Measurements from ENCODE around the gene LCLAT1.

Gene LCLAT1

DNA sequence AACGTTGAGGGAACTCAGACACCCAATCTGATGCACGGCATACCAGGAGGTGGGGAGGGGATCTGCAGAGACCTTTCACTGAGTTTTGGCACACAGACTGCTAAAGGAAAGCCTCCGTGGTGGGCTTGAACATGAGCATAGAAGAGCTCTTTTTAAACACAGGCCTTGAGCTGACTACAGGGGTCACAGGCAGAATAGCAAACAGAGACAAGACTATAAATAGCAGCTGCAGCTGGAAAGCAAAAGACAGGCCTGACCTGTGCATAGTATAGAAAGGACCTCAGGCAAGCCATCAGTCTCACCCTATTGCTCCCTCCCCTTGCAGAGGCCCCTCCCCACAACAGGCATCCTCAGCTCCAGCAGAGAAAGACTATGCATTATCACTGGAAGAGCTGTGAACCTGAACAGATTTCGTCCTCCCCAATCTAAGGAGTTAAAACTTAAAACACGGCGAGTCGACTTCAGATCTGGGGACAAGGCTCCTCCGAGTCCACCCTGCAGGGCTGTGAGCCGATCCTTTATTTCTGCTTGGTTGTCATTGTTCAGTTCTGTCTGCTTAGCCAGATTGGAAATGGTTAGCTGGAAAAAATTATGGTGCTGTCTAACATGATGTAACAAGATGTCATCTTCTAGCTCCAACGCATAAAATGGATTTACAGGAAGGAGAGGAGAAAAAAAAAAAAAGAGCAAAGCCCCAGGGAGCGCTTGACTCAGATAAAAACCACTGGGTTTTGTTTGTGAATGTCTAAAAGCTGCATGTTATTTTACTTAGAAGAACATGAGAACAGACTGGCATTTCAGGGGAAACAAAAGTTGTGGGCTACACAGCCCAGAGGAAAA is 25.2 kb upstream of the LCLAT1 start (continued):
- TF ChIP-seq ZNF354C (tag by site-specific recombination; IDR thresholded peaks at IDR 0.05; ENCODE audit: borderline replicate concordance, low read depth) (no peak), ZNF394 (tag by site-specific recombination; IDR thresholded peaks at IDR 0.05; ENCODE audit: borderline replicate concordance) (no peak), SP3 (tag by site-specific recombination; IDR thresholded peaks at IDR 0.05) (no peak), ZNF292 (tag by site-specific recombination; IDR thresholded peaks at IDR 0.05; ENCODE audit: borderline replicate concordance, low read depth) (no peak), TRIM28 (IDR thresholded peaks at IDR 0.05; ENCODE audit: borderline replicate concordance, low read length) (no peak), ZBTB48 (tag by site-specific recombination; IDR thresholded peaks at IDR 0.05) (no peak), ZSCAN23 (tag by site-specific recombination; IDR thresholded peaks at IDR 0.05) (no peak), ZNF366 (tag by site-specific recombination; conservative IDR thresholded peaks at IDR 0.05) (no peak), ZNF2 (tag by site-specific recombination; IDR thresholded peaks at IDR 0.05) (no peak), ZNF169 (tag by site-specific recombination; IDR thresholded peaks at IDR 0.05) (no peak), ZNF114 (tag by site-specific recombination; IDR thresholded peaks at IDR 0.05) (no peak), ZNF433 (tag by site-specific recombination; IDR thresholded peaks at IDR 0.05; ENCODE audit: low read depth) (no peak), ZEB2 (tag by site-specific recombination; IDR thresholded peaks at IDR 0.05) (peak; percentile 60; the same call in 1 of the 2 replicates), FEZF1 (tag by site-specific recombination; IDR thresholded peaks at IDR 0.05) (peak; percentile 94), ZBTB1 (tag by site-specific recombination; IDR thresholded peaks at IDR 0.05) (no peak), ZNF555 (tag by site-specific recombination; conservative IDR thresholded peaks at IDR 0.05) (no peak), ZFP69B (tag by site-specific recombination; IDR thresholded peaks at IDR 0.05) (no peak), IKZF3 (tag by site-specific recombination; IDR thresholded peaks at IDR 0.05) (no peak), ZNF223 (tag by site-specific recombination; IDR thresholded peaks at IDR 0.05) (no peak)
- TF ChIP-seq, protein P1, sequence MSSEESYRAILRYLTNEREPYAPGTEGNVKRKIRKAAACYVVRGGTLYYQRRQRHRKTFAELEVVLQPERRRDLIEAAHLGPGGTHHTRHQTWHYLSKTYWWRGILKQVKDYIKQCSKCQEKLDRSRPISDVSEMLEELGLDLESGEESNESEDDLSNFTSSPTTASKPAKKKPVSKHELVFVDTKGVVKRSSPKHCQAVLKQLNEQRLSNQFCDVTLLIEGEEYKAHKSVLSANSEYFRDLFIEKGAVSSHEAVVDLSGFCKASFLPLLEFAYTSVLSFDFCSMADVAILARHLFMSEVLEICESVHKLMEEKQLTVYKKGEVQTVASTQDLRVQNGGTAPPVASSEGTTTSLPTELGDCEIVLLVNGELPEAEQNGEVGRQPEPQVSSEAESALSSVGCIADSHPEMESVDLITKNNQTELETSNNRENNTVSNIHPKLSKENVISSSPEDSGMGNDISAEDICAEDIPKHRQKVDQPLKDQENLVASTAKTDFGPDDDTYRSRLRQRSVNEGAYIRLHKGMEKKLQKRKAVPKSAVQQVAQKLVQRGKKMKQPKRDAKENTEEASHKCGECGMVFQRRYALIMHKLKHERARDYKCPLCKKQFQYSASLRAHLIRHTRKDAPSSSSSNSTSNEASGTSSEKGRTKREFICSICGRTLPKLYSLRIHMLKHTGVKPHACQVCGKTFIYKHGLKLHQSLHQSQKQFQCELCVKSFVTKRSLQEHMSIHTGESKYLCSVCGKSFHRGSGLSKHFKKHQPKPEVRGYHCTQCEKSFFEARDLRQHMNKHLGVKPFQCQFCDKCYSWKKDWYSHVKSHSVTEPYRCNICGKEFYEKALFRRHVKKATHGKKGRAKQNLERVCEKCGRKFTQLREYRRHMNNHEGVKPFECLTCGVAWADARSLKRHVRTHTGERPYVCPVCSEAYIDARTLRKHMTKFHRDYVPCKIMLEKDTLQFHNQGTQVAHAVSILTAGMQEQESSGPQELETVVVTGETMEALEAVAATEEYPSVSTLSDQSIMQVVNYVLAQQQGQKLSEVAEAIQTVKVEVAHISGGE (tag by site-specific recombination; conservative IDR thresholded peaks at IDR 0.05; ENCODE audit: low read depth) = no peak
- TF ChIP-seq, protein P2, sequence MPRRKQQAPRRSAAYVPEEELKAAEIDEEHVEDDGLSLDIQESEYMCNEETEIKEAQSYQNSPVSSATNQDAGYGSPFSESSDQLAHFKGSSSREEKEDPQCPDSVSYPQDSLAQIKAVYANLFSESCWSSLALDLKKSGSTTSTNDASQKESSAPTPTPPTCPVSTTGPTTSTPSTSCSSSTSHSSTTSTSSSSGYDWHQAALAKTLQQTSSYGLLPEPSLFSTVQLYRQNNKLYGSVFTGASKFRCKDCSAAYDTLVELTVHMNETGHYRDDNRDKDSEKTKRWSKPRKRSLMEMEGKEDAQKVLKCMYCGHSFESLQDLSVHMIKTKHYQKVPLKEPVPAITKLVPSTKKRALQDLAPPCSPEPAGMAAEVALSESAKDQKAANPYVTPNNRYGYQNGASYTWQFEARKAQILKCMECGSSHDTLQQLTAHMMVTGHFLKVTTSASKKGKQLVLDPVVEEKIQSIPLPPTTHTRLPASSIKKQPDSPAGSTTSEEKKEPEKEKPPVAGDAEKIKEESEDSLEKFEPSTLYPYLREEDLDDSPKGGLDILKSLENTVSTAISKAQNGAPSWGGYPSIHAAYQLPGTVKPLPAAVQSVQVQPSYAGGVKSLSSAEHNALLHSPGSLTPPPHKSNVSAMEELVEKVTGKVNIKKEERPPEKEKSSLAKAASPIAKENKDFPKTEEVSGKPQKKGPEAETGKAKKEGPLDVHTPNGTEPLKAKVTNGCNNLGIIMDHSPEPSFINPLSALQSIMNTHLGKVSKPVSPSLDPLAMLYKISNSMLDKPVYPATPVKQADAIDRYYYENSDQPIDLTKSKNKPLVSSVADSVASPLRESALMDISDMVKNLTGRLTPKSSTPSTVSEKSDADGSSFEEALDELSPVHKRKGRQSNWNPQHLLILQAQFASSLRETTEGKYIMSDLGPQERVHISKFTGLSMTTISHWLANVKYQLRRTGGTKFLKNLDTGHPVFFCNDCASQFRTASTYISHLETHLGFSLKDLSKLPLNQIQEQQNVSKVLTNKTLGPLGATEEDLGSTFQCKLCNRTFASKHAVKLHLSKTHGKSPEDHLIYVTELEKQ (tag by site-specific recombination; IDR thresholded peaks at IDR 0.05; ENCODE audit: borderline replicate concordance) = no peak
- TF ChIP-seq, protein P3, sequence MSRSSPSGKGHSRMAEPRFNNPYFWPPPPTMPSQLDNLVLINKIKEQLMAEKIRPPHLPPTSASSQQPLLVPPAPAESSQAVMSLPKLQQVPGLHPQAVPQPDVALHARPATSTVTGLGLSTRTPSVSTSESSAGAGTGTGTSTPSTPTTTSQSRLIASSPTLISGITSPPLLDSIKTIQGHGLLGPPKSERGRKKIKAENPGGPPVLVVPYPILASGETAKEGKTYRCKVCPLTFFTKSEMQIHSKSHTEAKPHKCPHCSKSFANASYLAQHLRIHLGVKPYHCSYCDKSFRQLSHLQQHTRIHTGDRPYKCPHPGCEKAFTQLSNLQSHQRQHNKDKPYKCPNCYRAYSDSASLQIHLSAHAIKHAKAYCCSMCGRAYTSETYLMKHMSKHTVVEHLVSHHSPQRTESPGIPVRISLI (tag by site-specific recombination; IDR thresholded peaks at IDR 0.05) = no peak
- TF ChIP-seq, protein P4, sequence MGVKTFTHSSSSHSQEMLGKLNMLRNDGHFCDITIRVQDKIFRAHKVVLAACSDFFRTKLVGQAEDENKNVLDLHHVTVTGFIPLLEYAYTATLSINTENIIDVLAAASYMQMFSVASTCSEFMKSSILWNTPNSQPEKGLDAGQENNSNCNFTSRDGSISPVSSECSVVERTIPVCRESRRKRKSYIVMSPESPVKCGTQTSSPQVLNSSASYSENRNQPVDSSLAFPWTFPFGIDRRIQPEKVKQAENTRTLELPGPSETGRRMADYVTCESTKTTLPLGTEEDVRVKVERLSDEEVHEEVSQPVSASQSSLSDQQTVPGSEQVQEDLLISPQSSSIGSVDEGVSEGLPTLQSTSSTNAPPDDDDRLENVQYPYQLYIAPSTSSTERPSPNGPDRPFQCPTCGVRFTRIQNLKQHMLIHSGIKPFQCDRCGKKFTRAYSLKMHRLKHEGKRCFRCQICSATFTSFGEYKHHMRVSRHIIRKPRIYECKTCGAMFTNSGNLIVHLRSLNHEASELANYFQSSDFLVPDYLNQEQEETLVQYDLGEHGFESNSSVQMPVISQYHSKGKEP (tag by site-specific recombination; IDR thresholded peaks at IDR 0.05) = peak; percentile 45; the same call in 1 of the 2 replicates
- TF ChIP-seq, protein P5, sequence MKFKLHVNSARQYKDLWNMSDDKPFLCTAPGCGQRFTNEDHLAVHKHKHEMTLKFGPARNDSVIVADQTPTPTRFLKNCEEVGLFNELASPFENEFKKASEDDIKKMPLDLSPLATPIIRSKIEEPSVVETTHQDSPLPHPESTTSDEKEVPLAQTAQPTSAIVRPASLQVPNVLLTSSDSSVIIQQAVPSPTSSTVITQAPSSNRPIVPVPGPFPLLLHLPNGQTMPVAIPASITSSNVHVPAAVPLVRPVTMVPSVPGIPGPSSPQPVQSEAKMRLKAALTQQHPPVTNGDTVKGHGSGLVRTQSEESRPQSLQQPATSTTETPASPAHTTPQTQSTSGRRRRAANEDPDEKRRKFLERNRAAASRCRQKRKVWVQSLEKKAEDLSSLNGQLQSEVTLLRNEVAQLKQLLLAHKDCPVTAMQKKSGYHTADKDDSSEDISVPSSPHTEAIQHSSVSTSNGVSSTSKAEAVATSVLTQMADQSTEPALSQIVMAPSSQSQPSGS (tag by site-specific recombination; IDR thresholded peaks at IDR 0.05; ENCODE audit: low read depth) = peak; percentile 27; the same call in 1 of the 2 replicates
- TF ChIP-seq, protein P6, sequence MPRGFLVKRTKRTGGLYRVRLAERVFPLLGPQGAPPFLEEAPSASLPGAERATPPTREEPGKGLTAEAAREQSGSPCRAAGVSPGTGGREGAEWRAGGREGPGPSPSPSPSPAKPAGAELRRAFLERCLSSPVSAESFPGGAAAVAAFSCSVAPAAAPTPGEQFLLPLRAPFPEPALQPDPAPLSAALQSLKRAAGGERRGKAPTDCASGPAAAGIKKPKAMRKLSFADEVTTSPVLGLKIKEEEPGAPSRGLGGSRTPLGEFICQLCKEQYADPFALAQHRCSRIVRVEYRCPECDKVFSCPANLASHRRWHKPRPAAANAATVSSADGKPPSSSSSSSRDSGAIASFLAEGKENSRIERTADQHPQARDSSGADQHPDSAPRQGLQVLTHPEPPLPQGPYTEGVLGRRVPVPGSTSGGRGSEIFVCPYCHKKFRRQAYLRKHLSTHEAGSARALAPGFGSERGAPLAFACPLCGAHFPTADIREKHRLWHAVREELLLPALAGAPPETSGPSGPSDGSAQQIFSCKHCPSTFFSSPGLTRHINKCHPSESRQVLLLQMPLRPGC (tag by site-specific recombination; IDR thresholded peaks at IDR 0.05) = no peak

All from HEK293 (cell line).